ENCODE data around the gene PNCK.

Gene PNCK

GRCh38 chrX:153643431-153644351 is 29.9 kb downstream of the PNCK start:
- peak; percentile 66 for DNase-seq (ENCODE audit: low spot score)
- TF ChIP-seq CTCF (IDR thresholded peaks at IDR 0.05; ENCODE audit: borderline replicate concordance, control extremely low read depth, extremely low read depth, insufficient read depth, missing control alignments) = no peak
- in situ Hi-C loops (cut with MboI; ENCODE audit: low sequenced_read_pairs, unreplicated experiment) = no loop called here

- TF ChIP-seq CTCF (IDR thresholded peaks at IDR 0.05; ENCODE audit: borderline replicate concordance, control extremely low read depth, extremely low read depth, insufficient read depth, missing control alignments) = no peak
- DNase-seq (ENCODE audit: low spot score) = no peak
- in situ Hi-C loops (cut with MboI; ENCODE audit: low sequenced_read_pairs, unreplicated experiment) = no loop called here
These were observed 30.8 kb downstream of the PNCK start for GRCh38 chrX:153642655-153643430.

- no peak for DNase-seq (ENCODE audit: low spot score)
- in situ Hi-C loops (cut with MboI; ENCODE audit: low sequenced_read_pairs, unreplicated experiment) = no loop called here
- no peak for TF ChIP-seq CTCF (IDR thresholded peaks at IDR 0.05; ENCODE audit: borderline replicate concordance, control extremely low read depth, extremely low read depth, insufficient read depth, missing control alignments)
These were observed 31.5 kb downstream of the PNCK start for GRCh38 chrX:153642051-153642654.

GRCh38 chrX:153641627-153642026 is 32.0 kb downstream of the PNCK start:
- DNase-seq (ENCODE audit: low spot score) = no peak
- no peak for TF ChIP-seq CTCF (IDR thresholded peaks at IDR 0.05; ENCODE audit: borderline replicate concordance, control extremely low read depth, extremely low read depth, insufficient read depth, missing control alignments)

GRCh38 chrX:153640736-153641575 is 32.7 kb downstream of the PNCK start:
- in situ Hi-C loops (cut with MboI; ENCODE audit: low sequenced_read_pairs, unreplicated experiment) = no loop called here
- TF ChIP-seq CTCF (IDR thresholded peaks at IDR 0.05; ENCODE audit: borderline replicate concordance, control extremely low read depth, extremely low read depth, insufficient read depth, missing control alignments) = no peak
- DNase-seq (ENCODE audit: low spot score) = no peak

More at GRCh38 chrX:153641627-153642026, 32.0 kb downstream of the PNCK start:
- in situ Hi-C loops (cut with MboI; ENCODE audit: low sequenced_read_pairs, unreplicated experiment) = no loop called here

All from GM13976 (cell line).